Testis (tissue), 2 donors: ENCODE data around the gene XXYLT1.

Source experiments
- CTCF ChIP-seq, 3 experiments: fragments of 450-650 bp in 2 of 3; fragments of 200-600 bp in 1 of 3; sonication (generic) in 1 of 3; IDR thresholded peaks; one replicate each; pipeline ENCODE4 v1.5.1; 2016 to 2019; ENCODE audit warnings: antibody characterized with exemption in 3 of 3, mild to moderate bottlenecking in 2 of 3, moderate library complexity in 1 of 3
- POLR2A ChIP-seq: fragments of 450-650 bp; IDR thresholded peaks from one replicate; pipeline ENCODE4 v1.6.1; 2017; ENCODE audit warnings: antibody characterized with exemption, mild to moderate bottlenecking, moderate library complexity

- TF ChIP-seq CTCF (IDR thresholded peaks at IDR 0.05): no peak
- TF ChIP-seq POLR2A: no peak
Measured at GRCh38 chr3:195060531-195061291, 210.2 kb downstream of the XXYLT1 start.
